ENCODE data around the gene C2orf92.
A peak's percentile ranks its signal among the peaks of the same experiment; 100 is the strongest.
"Not testable (repeated sequence)": the region's sequence is repeated elsewhere in the genome, so short reads cannot be mapped to it uniquely, and the experiment has no call there.

C2orf92 gene

GRCh38 chr2:97669448-97669847, at the start of gene C2orf92:
TSS of gene C2orf92 (plus strand) at chr2:97669713. CDS start at chr2:97669789, 76 bp downstream.
- DNase-seq = no peak

GRCh38 chr2:97620492-97620891, 49.0 kb upstream of the C2orf92 start:
- DNase-seq = not testable (repeated sequence)

- DNase-seq = not testable (repeated sequence)
Observed at GRCh38 chr2:97622976-97623375, 46.5 kb upstream of the C2orf92 start.

GRCh38 chr2:97625354-97626048, 44.0 kb upstream of the C2orf92 start:
- DNase-seq = not testable (repeated sequence)

GRCh38 chr2:97626049-97626430, 43.5 kb upstream of the C2orf92 start:
- DNase-seq = not testable (repeated sequence)

GRCh38 chr2:97644023-97644717, 25.3 kb upstream of the C2orf92 start:
- DNase-seq = no peak

GRCh38 chr2:97645112-97645694, 24.3 kb upstream of the C2orf92 start:
- DNase-seq = peak; percentile 55

- peak; percentile 100 for DNase-seq
Observed at GRCh38 chr2:97645695-97646629, 23.6 kb upstream of the C2orf92 start, which contains the start of gene COX5B. TSS of gene COX5B (plus strand) at chr2:97646062. CDS start at chr2:97646087, 25 bp downstream.

GRCh38 chr2:97646977-97647376, 22.5 kb upstream of the C2orf92 start:
- no peak for DNase-seq

GRCh38 chr2:97651114-97651513, 18.4 kb upstream of the C2orf92 start:
- no peak for DNase-seq

- no peak for DNase-seq
Observed at GRCh38 chr2:97653473-97653872, 16.0 kb upstream of the C2orf92 start.

- DNase-seq = no peak
Observed at GRCh38 chr2:97653874-97654273, 15.6 kb upstream of the C2orf92 start.

GRCh38 chr2:97654309-97654708, 15.2 kb upstream of the C2orf92 start:
- no peak for DNase-seq

- DNase-seq = no peak
Observed at GRCh38 chr2:97654791-97655190, 14.7 kb upstream of the C2orf92 start.

GRCh38 chr2:97656129-97656755, 13.3 kb upstream of the C2orf92 start:
- DNase-seq = no peak

- DNase-seq = no peak
Observed at GRCh38 chr2:97656905-97657587, 12.5 kb upstream of the C2orf92 start.

- no peak for DNase-seq
Observed at GRCh38 chr2:97657986-97658690, 11.4 kb upstream of the C2orf92 start.

- DNase-seq = no peak
Observed at GRCh38 chr2:97658691-97659157, 10.8 kb upstream of the C2orf92 start.

GRCh38 chr2:97659256-97660043, 10.1 kb upstream of the C2orf92 start:
- DNase-seq = no peak

All from NCI-H82 (cell line).